ENCODE measurements around the gene KANSL2.
A peak's percentile ranks its signal among the peaks of the same experiment; 100 is the strongest.
"Not testable (repeated sequence)": the region's sequence is repeated elsewhere in the genome, so short reads cannot be mapped to it uniquely, and the experiment has no call there.

Gene KANSL2

DNA sequence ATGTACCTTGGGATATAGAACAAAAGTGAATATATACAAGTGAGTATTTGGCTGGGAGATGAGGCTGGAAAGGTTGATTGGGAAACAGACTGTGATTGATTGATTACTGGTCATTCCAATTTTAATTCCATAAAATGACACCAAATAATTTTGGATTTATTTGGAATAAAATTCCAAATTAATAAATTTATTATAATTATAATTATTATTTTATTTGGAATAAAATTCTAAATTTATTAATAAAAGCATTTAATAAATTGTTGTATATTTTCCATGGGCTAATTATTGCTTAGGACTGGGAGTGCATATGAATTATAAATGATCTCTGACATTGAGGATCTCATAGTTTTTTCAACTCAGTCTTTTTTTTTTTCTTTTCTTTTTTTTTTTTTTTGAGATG lies 51.7 kb downstream of the KANSL2 start:
- no peak for DNase-seq (ENCODE audit: low read depth)
- TF ChIP-seq, protein P1, sequence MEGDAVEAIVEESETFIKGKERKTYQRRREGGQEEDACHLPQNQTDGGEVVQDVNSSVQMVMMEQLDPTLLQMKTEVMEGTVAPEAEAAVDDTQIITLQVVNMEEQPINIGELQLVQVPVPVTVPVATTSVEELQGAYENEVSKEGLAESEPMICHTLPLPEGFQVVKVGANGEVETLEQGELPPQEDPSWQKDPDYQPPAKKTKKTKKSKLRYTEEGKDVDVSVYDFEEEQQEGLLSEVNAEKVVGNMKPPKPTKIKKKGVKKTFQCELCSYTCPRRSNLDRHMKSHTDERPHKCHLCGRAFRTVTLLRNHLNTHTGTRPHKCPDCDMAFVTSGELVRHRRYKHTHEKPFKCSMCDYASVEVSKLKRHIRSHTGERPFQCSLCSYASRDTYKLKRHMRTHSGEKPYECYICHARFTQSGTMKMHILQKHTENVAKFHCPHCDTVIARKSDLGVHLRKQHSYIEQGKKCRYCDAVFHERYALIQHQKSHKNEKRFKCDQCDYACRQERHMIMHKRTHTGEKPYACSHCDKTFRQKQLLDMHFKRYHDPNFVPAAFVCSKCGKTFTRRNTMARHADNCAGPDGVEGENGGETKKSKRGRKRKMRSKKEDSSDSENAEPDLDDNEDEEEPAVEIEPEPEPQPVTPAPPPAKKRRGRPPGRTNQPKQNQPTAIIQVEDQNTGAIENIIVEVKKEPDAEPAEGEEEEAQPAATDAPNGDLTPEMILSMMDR (IDR thresholded peaks at IDR 0.05; ENCODE audit: control insufficient read depth, extremely low read depth, insufficient read depth), result no peak

DNA sequence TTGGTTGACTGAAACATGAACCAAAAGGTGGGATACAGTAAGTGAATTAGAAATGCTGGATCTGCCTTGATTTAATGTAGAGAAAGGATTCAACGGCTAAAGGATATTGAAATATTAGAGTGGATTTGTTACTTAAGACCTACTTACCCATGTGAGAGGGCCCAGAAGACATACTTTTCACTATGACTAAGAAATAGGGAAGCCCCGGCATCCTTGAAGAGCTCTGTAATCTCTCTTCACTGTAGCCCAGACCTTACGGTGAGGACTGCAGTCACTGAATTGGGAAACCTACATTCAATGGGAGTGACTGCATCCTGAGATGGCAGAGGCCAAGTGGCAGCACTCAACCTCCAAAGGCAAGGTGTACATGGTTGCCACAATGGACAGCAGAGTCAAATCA lies 52.5 kb downstream of the KANSL2 start:
- TF ChIP-seq, protein P1 (IDR thresholded peaks at IDR 0.05; ENCODE audit: control insufficient read depth, extremely low read depth, insufficient read depth), result no peak
- H3K4me3 ChIP-seq (ENCODE audit: low read depth, low read length), result no peak overlapping the region
- DNase-seq (ENCODE audit: low read depth), result no peak

More for the DNA sequence above, 51.7 kb downstream of the KANSL2 start:
- no peak overlapping the region for H3K4me3 ChIP-seq (ENCODE audit: low read depth, low read length)

DNA sequence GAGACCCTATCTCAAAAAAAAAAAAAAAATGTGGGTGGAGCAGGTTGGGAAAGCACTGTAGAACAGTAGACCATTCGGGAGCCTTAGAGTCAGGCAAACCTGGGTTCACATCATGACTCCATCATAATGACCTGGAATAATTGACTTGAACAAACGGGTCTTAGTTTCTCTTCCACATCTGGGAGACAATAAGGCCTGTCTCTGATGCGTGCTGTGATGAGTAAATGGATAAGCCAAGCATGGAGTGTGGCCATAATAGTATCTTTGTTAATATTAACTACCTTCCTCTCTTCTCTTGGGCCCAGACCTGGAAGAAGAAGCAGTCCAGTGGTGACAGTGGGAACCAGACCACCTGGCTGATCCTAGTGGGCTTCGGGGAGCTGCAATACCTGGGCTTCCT lies 54.5 kb downstream of the KANSL2 start:
- no peak overlapping the region for H3K4me3 ChIP-seq (ENCODE audit: low read depth, low read length)
- TF ChIP-seq, protein P1 (IDR thresholded peaks at IDR 0.05; ENCODE audit: control insufficient read depth, extremely low read depth, insufficient read depth), result no peak
- DNase-seq (ENCODE audit: low read depth), result no peak

DNA sequence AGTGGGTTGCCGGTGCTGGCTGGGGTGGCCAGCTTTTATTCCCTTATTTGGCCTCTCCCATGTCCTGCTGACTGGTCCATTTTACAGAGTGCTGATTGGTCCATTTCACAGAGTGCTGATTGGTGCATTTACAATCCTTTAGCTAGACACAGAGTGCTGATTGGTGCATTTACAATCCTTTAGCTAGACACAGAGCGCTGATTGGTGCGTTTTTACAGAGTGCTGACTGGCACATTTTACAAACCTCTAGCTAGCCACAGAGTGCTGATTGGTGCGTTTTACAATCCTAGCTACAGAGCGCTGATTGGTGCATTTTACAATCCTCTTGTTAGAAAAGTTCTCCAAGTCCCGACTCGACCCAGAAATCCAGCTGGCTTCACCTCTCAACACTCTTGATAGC lies 59.0 kb downstream of the KANSL2 start:
- not testable (repeated sequence) for H3K4me3 ChIP-seq (ENCODE audit: low read depth, low read length); DNase-seq (ENCODE audit: low read depth)

DNA sequence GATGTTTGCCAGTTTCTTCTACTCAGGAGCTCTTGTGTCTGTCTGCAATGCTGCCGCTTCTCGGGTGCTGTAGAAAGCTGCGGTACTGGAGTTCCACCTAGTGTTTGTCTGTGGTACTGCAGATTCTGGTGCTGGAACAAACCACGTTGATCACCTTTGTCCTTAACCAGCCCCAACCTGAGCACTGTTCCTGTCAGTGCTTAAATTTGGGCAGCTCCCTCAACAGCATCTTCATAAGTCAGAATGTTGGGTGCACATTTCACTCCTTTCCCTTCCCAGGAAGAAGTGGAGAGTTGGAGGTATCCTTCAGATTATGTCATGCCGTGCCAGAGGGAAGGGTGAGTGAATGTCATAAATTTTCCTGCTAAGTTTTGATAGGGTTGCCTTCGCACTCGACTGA lies 63.5 kb downstream of the KANSL2 start:
- TF ChIP-seq, protein P1 (IDR thresholded peaks at IDR 0.05; ENCODE audit: control insufficient read depth, extremely low read depth, insufficient read depth), result peak; percentile 96
- DNase-seq (ENCODE audit: low read depth), result peak; percentile 46
- no peak overlapping the region for H3K4me3 ChIP-seq (ENCODE audit: low read depth, low read length)

DNA sequence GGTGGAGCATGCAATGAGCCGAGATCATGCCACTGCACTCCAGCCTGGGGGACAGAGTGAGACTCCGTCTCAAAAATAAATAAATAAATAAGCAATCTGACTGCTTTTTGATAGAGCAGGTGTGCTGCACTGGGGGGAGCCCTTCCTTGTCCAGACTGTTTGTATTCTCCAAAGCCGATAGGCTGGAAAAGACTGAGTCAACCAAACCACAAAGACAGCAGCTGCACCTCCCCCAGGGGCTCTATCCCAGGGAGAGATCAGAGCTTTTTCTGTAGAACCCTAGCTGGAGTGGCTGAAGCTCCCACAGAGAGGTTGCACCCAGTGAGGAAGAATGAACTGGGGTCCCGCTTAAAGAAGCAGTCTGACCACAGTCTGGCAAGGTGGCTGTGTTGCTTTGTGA lies 66.4 kb downstream of the KANSL2 start:
- DNase-seq (ENCODE audit: low read depth), result no peak
- TF ChIP-seq, protein P1 (IDR thresholded peaks at IDR 0.05; ENCODE audit: control insufficient read depth, extremely low read depth, insufficient read depth), result no peak
- H3K4me3 ChIP-seq (ENCODE audit: low read depth, low read length), result no peak overlapping the region

DNA sequence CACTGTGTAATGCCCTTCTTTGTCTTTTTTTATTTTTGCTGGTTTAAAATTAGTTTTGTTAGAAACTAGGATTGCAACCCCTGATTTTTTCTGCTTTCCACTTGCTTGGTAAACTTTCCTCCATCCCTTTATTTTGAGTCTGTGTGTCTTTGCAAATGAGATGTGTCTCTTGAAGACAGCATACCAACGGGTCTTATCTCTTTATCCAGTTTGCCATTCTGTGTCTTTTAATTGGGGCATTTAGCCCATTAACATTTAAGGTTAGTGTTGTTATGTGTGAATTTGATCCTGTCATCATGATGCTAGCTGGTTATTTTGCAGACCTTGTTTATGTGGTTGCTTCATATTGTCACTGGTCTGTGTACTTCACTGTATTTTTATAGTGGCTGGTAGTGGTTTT lies 68.7 kb downstream of the KANSL2 start:
- TF ChIP-seq, protein P1 (IDR thresholded peaks at IDR 0.05; ENCODE audit: control insufficient read depth, extremely low read depth, insufficient read depth), result no peak
- H3K4me3 ChIP-seq (ENCODE audit: low read depth, low read length), result no peak overlapping the region
- no peak for DNase-seq (ENCODE audit: low read depth)

Measured in LNCaP clone FGC (cell line).